Measurements from ENCODE around the gene ZFR2. TPM values are rescaled to one million over a fixed set of nuclear protein-coding genes. Genes with fewer than 3 reads are reported as not detected.

ZFR2 gene
- total and polyA plus RNA-seq, 2 of the 8 experiments (the other 6 are each of a cell fraction or from before 2014, with no cell fraction given), result 14.5 to 28.4 TPM

- TF ChIP-seq USF2 (IDR thresholded peaks at IDR 0.05; ENCODE audit: low read length) (no peak), TEAD4 (IDR thresholded peaks at IDR 0.05; ENCODE audit: low read depth, low read length) (no peak), TCF12 (IDR thresholded peaks at IDR 0.05; ENCODE audit: low read depth, low read length) (no peak), BCL11A (IDR thresholded peaks at IDR 0.05; ENCODE audit: low read depth in 2 of 2, low read length in 2 of 2) (no peak), SP1 (IDR thresholded peaks at IDR 0.05; ENCODE audit: low read depth, low read length) (no peak)
Measured at GRCh38 chr19:3770136-3770999, 98.5 kb downstream of the ZFR2 start (continued).

Measured in H1 (cell line).